Dendritic cell treated with granulocyte-macrophage colony-stimulating factor and Interleukin-4, amounts not matched to agents 40 ng/mL and 50 ng/mL, for 4 days (primary cell): ENCODE measurements around the gene PODXL2.
"Not testable (repeated sequence)": the region's sequence is repeated elsewhere in the genome, so short reads cannot be mapped to it uniquely, and the experiment has no call there.

ENCODE experiments used
- H3K27ac Mint-ChIP-seq: one replicate; pipeline ENCODE4 v1.8.0; 2022; ENCODE audit warnings: mild to moderate bottlenecking, mixed read lengths
- H3K27me3 Mint-ChIP-seq: one replicate; pipeline ENCODE4 v1.8.0; 2022; ENCODE audit warnings: mild to moderate bottlenecking, mixed read lengths
- H3K36me3 Mint-ChIP-seq: one replicate; pipeline ENCODE4 v1.8.0; 2022; ENCODE audit warnings: low read depth, mixed read lengths
- H3K4me1 Mint-ChIP-seq: one replicate; pipeline ENCODE4 v1.8.0; 2022; ENCODE audit warnings: low read depth, mixed read lengths
- H3K4me3 Mint-ChIP-seq: one replicate; pipeline ENCODE4 v1.8.0; 2022; ENCODE audit warnings: mild to moderate bottlenecking, moderate library complexity, mixed read lengths
- H3K9me3 Mint-ChIP-seq: one replicate; pipeline ENCODE4 v1.8.0; 2022; ENCODE audit warnings: mixed read lengths
- intact Hi-C: fragments of 100-400 bp; cut with micrococcal nuclease; formaldehyde crosslinking; loops from one replicate; pipeline ENCODE4 v1.15.0; 2022

The PODXL2 gene

DNA sequence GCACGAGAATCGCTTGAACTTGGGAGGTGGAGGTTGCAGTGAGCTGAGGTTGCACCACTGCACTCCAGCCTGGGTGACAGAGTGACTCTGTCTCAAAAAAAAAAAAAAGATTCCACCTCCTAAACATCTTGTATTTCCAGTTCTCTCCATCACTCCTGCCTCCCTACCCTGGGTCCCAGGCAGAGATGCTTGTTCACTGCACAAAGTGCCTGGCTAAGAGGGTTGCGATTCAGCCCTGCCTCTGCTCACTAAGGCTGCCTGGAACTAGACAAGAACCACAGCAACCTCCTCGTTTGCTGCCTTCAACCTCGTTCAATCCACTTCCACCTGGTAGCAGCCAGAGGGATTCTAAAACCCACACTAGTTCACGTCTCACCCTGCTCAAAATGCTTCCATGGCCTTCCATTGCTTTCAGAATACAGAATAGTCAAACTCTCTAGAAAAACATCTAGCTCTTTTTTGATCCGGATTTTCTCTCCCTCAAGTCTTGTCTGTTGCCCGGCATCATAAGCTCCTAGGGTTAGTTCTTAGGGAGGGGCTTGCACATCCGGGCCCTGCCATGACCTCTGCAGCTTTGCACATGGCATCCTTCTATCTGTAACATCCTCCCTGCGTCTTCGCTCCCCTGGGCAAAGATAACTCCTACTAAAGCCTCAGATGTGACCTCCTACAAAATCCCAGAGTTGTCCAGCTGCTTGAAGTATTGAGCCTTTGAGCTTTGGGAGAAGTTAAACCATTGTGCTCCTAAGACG, 31.8 kb upstream of the PODXL2 start:
- Mint-ChIP-seq H3K27ac (peak overlapping the region; percentile 84), H3K4me1 (peaks cover 24% of the 10 kb centered on the region)

DNA sequence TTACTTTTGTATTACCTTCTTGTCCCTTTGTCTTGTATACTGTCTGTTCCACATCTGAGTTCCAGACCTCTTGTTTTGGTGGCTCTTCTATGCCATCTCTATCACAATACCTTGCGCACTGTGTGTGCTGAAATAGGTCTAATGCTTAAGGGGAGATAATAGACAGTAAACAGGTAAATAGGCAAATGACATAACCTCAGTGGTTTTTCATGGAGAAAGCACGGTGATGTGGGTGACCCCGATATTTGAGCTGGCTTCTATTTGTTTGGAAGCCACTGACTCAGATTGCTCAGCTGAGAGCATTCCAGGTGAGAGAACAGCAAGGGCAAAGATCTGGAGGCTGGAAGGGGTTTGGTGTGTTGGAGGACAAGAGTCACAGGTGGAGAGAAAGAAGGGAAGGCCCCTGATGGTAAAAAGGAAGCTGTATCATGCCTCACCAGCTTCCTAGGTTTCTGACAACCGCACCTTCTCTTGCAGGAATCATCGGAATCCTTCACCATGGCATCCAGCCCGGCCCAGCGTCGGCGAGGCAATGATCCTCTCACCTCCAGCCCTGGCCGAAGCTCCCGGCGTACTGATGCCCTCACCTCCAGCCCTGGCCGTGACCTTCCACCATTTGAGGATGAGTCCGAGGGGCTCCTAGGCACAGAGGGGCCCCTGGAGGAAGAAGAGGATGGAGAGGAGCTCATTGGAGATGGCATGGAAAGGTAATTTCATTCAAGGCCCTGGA, 30.0 kb upstream of the PODXL2 start:
- no peaks in the 10 kb centered on the region for H3K27me3 Mint-ChIP-seq
- intact Hi-C loops = loop anchor here (1.0 to 5.0 kb wide), 2 partner anchors 9 to 453 kb away; partner anchors contain the start of genes SEC61A1 and TPRA1
- H3K9me3 Mint-ChIP-seq = no peaks in the 10 kb centered on the region

More for the DNA sequence above, 31.8 kb upstream of the PODXL2 start:
- no peaks in the 10 kb centered on the region for H3K27me3 Mint-ChIP-seq
- intact Hi-C loops = loop anchor here (5.0 kb wide), 1 partner anchor 455 kb away; the partner anchor contains the start of gene SEC61A1
- H3K36me3 Mint-ChIP-seq = peaks cover 10% of the 10 kb centered on the region
- no peak overlapping the region for H3K4me3 Mint-ChIP-seq
- H3K9me3 Mint-ChIP-seq = no peaks in the 10 kb centered on the region

DNA sequence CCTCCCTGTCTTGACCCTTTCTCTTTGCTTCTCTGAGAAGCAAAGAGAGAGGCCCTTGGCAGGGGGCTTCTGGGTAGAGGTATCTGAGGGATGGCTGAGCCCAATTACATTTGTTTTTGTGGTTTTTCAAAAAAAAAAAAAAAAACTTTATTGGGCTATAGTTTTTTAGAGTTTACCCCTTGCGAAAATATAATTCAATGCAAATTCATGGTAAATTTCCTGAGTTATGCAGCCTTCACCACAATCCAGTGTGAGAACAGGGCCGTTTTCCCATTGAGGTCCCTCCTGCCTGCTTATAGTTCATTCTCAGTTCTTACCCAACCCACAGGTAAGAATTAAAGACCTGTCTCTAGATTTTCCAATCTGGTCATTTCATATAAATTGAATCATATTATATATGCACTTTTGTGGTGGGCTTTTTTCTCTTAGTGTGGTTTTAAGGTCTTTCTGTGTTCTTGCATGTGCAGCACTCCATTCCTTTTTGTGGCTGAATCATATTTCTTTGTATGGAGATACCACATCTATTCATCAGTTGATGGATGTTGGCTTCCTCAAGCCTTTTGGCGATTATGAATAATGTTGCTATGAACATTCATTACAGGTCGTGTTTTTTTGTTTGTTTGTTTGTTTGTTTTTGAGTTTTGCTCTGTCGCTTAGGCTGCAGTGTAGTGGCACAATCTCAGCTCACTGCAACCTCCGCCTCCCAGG, 28.1 kb upstream of the PODXL2 start:
- Mint-ChIP-seq H3K36me3 (peaks cover 36% of the 10 kb centered on the region), H3K9me3 (no peaks in the 10 kb centered on the region), H3K27ac (no peak overlapping the region), H3K4me1 (peaks cover 17% of the 10 kb centered on the region), H3K4me3 (no peak overlapping the region), H3K27me3 (no peaks in the 10 kb centered on the region)
- intact Hi-C loops = no loop called here

More for the DNA sequence above, 30.0 kb upstream of the PODXL2 start:
- Mint-ChIP-seq H3K4me3 (peak overlapping the region; percentile 85), H3K27ac (peak overlapping the region; percentile 84), H3K36me3 (peaks cover 17% of the 10 kb centered on the region), H3K4me1 (peaks cover 17% of the 10 kb centered on the region)

DNA sequence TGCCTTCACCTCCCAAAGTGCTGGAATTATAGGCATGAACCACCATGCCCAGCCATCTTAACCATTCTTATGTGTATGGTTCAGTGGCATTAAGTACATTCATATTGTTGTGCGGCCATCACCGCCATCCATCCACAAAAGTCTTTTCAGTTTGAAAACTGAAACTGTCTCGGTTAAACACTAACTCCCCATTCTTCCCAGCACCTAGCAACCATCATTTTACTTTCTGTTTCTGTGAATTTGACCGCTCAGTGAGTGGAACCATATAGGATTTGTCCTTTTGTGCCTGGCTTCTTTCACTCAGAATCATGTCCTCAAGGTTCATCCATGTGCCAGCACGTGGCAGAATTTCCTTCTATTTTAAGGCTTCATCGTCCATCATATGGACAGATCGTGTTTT, 24.9 kb upstream of the PODXL2 start:
- Mint-ChIP-seq H3K4me3 (no peak overlapping the region), H3K9me3 (no peaks in the 10 kb centered on the region), H3K27ac (no peak overlapping the region), H3K27me3 (no peaks in the 10 kb centered on the region), H3K36me3 (peaks cover 54% of the 10 kb centered on the region), H3K4me1 (peaks cover 9% of the 10 kb centered on the region)
- intact Hi-C loops = no loop called here

DNA sequence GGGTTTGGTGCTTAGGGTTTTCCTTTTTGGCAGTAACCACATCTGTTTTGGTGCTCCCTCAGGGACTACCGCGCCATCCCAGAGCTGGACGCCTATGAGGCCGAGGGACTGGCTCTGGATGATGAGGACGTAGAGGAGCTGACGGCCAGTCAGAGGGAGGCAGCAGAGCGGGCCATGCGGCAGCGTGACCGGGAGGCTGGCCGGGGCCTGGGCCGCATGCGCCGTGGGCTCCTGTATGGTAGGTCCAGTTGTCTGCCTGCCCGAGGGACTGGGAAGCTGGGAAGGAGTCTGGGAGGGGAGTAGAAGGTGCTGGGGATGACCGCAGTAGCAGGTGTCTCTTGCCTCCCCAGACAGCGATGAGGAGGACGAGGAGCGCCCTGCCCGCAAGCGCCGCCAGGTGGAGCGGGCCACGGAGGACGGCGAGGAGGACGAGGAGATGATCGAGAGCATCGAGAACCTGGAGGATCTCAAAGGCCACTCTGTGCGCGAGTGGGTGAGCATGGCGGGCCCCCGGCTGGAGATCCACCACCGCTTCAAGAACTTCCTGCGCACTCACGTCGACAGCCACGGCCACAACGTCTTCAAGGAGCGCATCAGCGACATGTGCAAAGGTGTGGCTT, 24.3 kb upstream of the PODXL2 start:
- no peak overlapping the region for H3K4me3 Mint-ChIP-seq
- H3K36me3 Mint-ChIP-seq = peaks cover 56% of the 10 kb centered on the region
- no peak overlapping the region for H3K27ac Mint-ChIP-seq
- intact Hi-C loops = no loop called here
- no peaks in the 10 kb centered on the region for H3K9me3 Mint-ChIP-seq
- no peaks in the 10 kb centered on the region for H3K27me3 Mint-ChIP-seq
- peaks cover 11% of the 10 kb centered on the region for H3K4me1 Mint-ChIP-seq

DNA sequence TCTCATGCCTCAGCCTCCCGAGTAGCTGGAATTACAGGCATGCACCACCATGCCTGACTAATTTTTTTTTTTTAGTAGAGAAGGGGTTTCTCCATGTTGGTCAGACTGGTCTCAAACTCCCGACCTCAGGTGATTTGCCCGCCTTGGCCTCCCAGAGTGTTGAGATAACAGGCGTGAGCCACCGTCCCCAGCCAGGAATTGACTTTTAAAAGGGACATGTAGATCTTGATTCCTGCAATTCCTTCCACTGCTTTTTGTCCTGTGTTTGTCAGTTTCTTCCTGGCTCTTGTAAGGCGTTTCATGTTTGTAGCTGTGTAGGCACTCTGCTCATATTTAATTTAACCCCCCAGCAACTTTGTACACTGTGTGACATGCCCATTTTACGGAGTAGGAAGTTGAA, 23.4 kb upstream of the PODXL2 start:
- H3K9me3 Mint-ChIP-seq, H3K4me3 Mint-ChIP-seq, H3K27ac Mint-ChIP-seq, intact Hi-C loops, H3K27me3 Mint-ChIP-seq: not testable (repeated sequence)
- H3K36me3 Mint-ChIP-seq = peaks cover 59% of the 10 kb centered on the region
- H3K4me1 Mint-ChIP-seq = peaks cover 20% of the 10 kb centered on the region

DNA sequence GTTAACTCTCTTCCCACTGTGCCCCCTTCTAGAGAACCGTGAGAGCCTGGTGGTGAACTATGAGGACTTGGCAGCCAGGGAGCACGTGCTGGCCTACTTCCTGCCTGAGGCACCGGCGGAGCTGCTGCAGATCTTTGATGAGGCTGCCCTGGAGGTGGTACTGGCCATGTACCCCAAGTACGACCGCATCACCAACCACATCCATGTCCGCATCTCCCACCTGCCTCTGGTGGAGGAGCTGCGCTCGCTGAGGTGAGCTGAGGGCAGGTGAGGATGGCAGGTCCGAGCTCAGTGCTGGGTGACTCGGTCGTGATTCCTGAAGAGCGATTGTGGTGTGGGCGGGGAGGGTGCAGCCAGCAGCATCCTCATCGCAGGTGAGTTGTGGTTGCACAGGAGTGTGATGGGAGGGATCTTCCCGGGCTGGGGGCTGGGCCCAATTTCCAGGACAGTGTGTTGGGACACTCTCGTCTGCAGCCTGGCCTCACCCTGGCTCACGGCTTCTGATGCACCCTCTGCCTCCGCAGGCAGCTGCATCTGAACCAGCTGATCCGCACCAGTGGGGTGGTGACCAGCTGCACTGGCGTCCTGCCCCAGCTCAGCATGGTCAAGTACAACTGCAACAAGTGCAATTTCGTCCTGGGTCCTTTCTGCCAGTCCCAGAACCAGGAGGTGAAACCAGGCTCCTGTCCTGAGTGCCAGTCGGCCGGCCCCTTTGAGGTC, 22.7 kb upstream of the PODXL2 start:
- Mint-ChIP-seq H3K9me3 (no peaks in the 10 kb centered on the region), H3K27me3 (no peaks in the 10 kb centered on the region), H3K4me1 (peaks cover 21% of the 10 kb centered on the region), H3K4me3 (no peak overlapping the region), H3K36me3 (peaks cover 66% of the 10 kb centered on the region), H3K27ac (no peak overlapping the region)
- intact Hi-C loops = no loop called here

DNA sequence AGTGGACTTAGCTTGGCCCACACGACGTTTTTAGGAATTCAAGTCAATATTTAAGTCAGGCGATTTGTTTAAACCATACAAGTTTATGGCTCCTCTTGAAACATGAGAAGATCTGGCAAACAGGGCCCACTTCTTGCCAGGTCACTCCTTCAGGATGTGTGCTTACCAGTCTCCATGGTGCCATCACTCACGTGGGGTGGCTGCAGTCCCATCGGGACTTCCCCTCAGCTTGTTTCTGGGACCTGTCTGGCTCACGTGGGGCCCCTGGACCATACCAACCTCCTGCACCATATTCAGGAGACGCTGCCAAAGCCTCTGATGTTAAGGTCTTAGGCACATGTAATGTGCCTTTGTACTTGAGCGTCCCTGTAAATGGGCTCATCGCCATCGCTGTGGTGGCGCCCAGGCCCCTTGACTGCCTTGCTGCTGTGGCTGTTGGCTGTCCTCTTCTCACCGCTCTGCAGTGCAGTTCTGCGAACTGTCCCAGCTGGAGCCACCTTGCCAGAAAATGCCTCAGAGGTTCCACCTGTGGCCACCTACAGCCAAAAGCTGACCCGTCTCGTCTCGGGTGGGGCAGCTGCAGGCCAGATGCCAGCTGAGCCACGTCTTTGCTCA, 21.9 kb upstream of the PODXL2 start:
- Mint-ChIP-seq H3K9me3 (no peaks in the 10 kb centered on the region), H3K27me3 (no peaks in the 10 kb centered on the region), H3K4me3 (no peak overlapping the region), H3K27ac (no peak overlapping the region), H3K36me3 (peaks cover 71% of the 10 kb centered on the region), H3K4me1 (peaks cover 21% of the 10 kb centered on the region)
- intact Hi-C loops = no loop called here

DNA sequence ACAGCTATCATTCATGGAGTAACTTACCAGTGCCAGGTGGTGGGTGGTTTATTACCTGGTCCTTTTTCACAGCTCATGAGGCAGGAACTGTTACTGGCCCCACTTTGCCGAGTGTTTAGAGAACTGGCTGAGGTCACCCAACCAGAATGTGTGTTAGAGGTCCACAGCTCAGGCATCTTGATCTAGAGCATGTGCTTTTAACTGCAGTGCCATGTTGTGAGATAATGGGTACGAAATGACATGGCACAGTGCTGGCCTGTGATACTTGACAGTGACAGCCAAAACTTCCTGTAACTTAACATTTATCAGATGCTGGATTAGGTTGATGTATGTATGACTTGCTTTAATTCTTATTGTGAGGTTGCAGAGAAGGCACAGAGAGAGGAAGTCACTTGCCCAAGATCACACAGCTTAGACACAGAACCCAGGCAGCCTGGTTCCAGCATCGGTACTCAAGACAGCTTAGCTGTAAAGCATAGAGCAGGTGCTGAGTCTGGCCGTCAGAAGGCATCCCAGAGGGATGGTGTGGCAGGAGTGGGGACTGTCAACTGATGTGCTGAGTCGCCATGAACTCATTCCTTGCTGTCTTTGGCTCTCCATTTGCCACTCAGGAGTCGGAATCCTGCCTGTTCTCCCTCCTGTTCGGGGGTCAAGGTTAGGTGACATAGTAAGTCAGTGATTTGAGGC, 21.2 kb upstream of the PODXL2 start:
- H3K9me3 Mint-ChIP-seq = no peaks in the 10 kb centered on the region
- no peak overlapping the region for H3K4me3 Mint-ChIP-seq
- no peaks in the 10 kb centered on the region for H3K27me3 Mint-ChIP-seq
- H3K27ac Mint-ChIP-seq = no peak overlapping the region
- peaks cover 21% of the 10 kb centered on the region for H3K4me1 Mint-ChIP-seq
- intact Hi-C loops = no loop called here
- H3K36me3 Mint-ChIP-seq = peaks cover 68% of the 10 kb centered on the region

DNA sequence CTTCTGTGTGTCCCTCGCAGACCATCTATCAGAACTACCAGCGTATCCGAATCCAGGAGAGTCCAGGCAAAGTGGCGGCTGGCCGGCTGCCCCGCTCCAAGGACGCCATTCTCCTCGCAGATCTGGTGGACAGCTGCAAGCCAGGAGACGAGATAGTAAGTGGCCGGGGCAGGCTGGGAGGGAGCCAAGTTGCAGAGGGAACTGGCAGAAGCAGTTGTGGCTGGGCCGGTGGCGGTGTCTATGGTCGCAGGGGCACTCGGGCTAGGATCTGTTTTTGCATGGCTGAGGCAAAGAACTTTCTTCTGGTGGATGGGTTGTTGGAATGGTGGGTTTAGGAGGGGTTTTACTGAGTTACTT, 20.6 kb upstream of the PODXL2 start:
- H3K36me3 Mint-ChIP-seq = peaks cover 68% of the 10 kb centered on the region
- H3K4me3 Mint-ChIP-seq = no peak overlapping the region
- H3K27ac Mint-ChIP-seq = peak overlapping the region; percentile 8
- peaks cover 21% of the 10 kb centered on the region for H3K4me1 Mint-ChIP-seq
- intact Hi-C loops = no loop called here
- H3K9me3 Mint-ChIP-seq = no peaks in the 10 kb centered on the region
- H3K27me3 Mint-ChIP-seq = no peaks in the 10 kb centered on the region

DNA sequence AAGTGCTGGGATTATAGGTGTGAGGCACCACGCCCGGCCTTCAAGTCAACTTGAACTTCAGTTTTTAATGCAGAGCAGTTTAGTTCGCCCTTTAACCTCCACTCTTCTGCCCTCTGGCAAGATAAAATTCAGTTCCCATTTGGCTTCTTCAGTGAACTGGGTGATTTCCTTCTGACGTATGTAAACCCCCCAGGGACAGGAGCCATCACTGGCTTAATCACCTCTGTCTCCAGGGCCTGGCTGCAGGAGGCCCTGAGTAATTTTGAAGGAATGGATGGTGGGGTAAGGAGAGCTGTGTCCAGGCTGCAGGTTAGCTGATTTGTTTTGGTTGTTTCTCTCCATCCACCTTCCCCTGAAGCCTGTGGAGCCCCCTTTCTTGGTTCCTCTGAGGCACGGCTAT, 18.9 kb upstream of the PODXL2 start:
- intact Hi-C loops = no loop called here
- Mint-ChIP-seq H3K36me3 (peaks cover 56% of the 10 kb centered on the region), H3K4me1 (peaks cover 21% of the 10 kb centered on the region), H3K27me3 (no peaks in the 10 kb centered on the region), H3K4me3 (no peak overlapping the region), H3K9me3 (no peaks in the 10 kb centered on the region), H3K27ac (no peak overlapping the region)

DNA sequence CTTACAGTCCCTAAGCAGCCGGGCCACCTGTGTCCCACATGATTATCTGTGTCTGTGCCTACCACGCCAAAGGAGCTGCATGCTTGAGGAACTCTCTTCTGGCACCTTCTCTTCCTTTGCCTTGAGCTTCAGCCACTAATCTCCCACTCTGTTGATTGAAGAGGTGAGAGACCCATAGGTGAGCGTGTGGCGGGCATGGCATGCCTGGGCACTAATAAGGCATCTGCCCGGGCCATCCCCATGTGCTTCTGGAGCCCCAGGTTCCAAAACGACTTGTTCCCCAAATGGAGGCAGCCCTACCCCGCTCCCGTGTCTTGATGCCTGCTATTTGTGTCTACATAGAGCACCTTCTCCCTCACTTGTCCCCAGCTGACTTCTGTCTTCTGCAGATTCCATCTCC, 17.7 kb upstream of the PODXL2 start:
- Mint-ChIP-seq H3K4me1 (peaks cover 21% of the 10 kb centered on the region), H3K4me3 (no peak overlapping the region), H3K9me3 (no peaks in the 10 kb centered on the region), H3K36me3 (peaks cover 46% of the 10 kb centered on the region), H3K27ac (no peak overlapping the region), H3K27me3 (no peaks in the 10 kb centered on the region)
- intact Hi-C loops = no loop called here

DNA sequence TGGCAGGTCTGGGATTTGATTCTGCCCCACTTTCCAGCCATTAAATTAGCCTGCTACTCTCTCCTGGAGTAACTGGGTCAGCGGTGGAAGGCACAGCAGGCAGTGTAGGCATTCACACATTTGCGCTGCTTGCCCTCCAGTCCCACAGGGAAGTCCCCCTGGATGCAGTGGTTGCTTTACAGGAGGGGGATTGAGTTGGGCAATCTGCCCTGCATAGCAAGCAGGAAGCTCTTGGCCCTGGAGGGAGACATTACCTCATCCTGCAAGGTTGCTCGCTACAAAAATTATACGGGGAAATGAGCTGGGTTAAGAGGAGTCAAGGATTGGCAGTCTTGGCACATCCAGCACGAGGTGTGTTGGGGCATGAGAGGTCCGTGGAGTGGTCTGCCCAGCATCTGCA, 16.0 kb upstream of the PODXL2 start:
- Mint-ChIP-seq H3K27ac (no peak overlapping the region), H3K36me3 (peaks cover 49% of the 10 kb centered on the region), H3K27me3 (no peaks in the 10 kb centered on the region), H3K4me3 (no peak overlapping the region), H3K9me3 (no peaks in the 10 kb centered on the region), H3K4me1 (peaks cover 21% of the 10 kb centered on the region)
- intact Hi-C loops = no loop called here
